Breast epithelium (tissue), 3 donors: ENCODE results near the gene F10.

ENCODE experiments used
- CTCF ChIP-seq, 3 donors: fragments of 450-650 bp; IDR thresholded peaks; one replicate each; pipeline ENCODE4 v1.5.1; 2016 to 2017; ENCODE audit warnings: antibody characterized with exemption in 3 of 3, mild to moderate bottlenecking in 3 of 3, moderate library complexity in 3 of 3
- POLR2AphosphoS5 ChIP-seq, 3 donors: sonication (generic); formaldehyde crosslinking; IDR thresholded peaks; one replicate each; pipeline ENCODE4 v1.6.1; 2017; ENCODE audit warnings: antibody characterized with exemption in 3 of 3

- TF ChIP-seq CTCF (IDR thresholded peaks at IDR 0.05), result no peak
- no peak for TF ChIP-seq POLR2AphosphoS5 (IDR thresholded peaks at IDR 0.05)
These were observed 21.1 kb downstream of the F10 start for GRCh38 chr13:113143466-113144254.
